H1 (cell line): ENCODE results near the gene ZMAT5. TPM values are rescaled to one million over a fixed set of nuclear protein-coding genes. Genes with fewer than 3 reads are reported as not detected.

ENCODE experiments used
- CTCF ChIA-PET: fragments of 300-600 bp; sonication (Branson Sonifier 250); formaldehyde crosslinking; loops from one replicate; lab custom pipeline; 2021; ENCODE audit not compliant: partially characterized antibody; lab: Charles Lee
- POLR2A ChIA-PET: fragments of 300-600 bp; sonication (Branson Sonifier 250); formaldehyde crosslinking; loops from one replicate; lab custom pipeline; 2021; ENCODE audit warnings: inconsistent platforms; ENCODE audit not compliant: partially characterized antibody; lab: Charles Lee
- DNase-seq, 2 experiments: peaks; one replicate each; pipeline versions ENCODE4 v3.0.0 to v3.0.0-alpha.2; 2010 to 2022; ENCODE audit warnings: low spot score in 2 of 2, low read depth in 1 of 2, mixed read lengths in 1 of 2
- FAIRE-seq: peaks from 2 replicates; lab custom pipeline; 2011; peaks lifted over from hg19 to GRCh38; lab: Jason Lieb, UNC
- H2AFZ ChIP-seq: 2 replicates; pipeline ENCODE4 v1.8.1; 2012; ENCODE audit warnings: low read length, inconsistent platforms
- H2AK5ac ChIP-seq: 2 replicates; pipeline ENCODE4 v1.6.1; 2013; ENCODE audit warnings: low read depth, low read length
- H2BK120ac ChIP-seq: replicated peaks from 2 replicates; pipeline ENCODE3; 2013; ENCODE audit warnings: low read depth, low read length, inconsistent platforms
- H2BK12ac ChIP-seq: 2 replicates; pipeline ENCODE4 v1.6.1; 2013; ENCODE audit warnings: low read depth, low read length
- H2BK15ac ChIP-seq: 2 replicates; pipeline ENCODE4 v1.6.1; 2013; ENCODE audit warnings: low read length
- H2BK20ac ChIP-seq: 2 replicates; pipeline ENCODE4 v1.6.1; 2013; ENCODE audit warnings: low read length
- H2BK5ac ChIP-seq: 2 replicates; pipeline ENCODE4 v1.6.1; 2013; ENCODE audit warnings: low read depth, low read length
- H3K14ac ChIP-seq: 2 replicates; pipeline ENCODE4 v1.6.1; 2013; ENCODE audit warnings: inconsistent platforms; ENCODE audit not compliant: insufficient read length
- H3K18ac ChIP-seq: 2 replicates; pipeline ENCODE4 v1.6.1; 2013; ENCODE audit warnings: low read length; ENCODE audit errors: extremely low read depth
- H3K23ac ChIP-seq: 2 replicates; pipeline ENCODE4 v1.6.1; 2013; ENCODE audit warnings: inconsistent platforms; ENCODE audit not compliant: insufficient read length
- H3K23me2 ChIP-seq: 2 replicates; pipeline ENCODE4 v1.6.1; 2013; ENCODE audit warnings: low read depth, low read length
- H3K27ac ChIP-seq: 2 replicates; pipeline ENCODE4 v1.6.1; 2011; ENCODE audit warnings: low read depth, low read length, inconsistent platforms
- H3K27me3 ChIP-seq, 4 experiments: replicated peaks in 1 of 4; 1 replicate in 1 of 4; 2 replicates in 3 of 4; pipeline versions ENCODE4 v1.6.1 to v1.8.1; 2011 to 2013; ENCODE audit warnings: low read length in 3 of 4, mild to moderate bottlenecking in 3 of 4, inconsistent platforms in 2 of 4, mixed read lengths in 2 of 4, moderate library complexity in 1 of 4; ENCODE audit not compliant: control insufficient read depth in 3 of 4, insufficient read depth in 3 of 4; ENCODE audit errors: extremely low read depth in 1 of 4
- H3K36me3 ChIP-seq, 4 experiments: 2 replicates each; pipeline versions ENCODE4 v1.6.1 to v1.8.1; 2011 to 2013; ENCODE audit warnings: mild to moderate bottlenecking in 4 of 4, low read length in 3 of 4, moderate library complexity in 2 of 4, control low read depth in 1 of 4, inconsistent platforms in 1 of 4; ENCODE audit not compliant: insufficient read depth in 4 of 4, control insufficient read depth in 2 of 4
- H3K4ac ChIP-seq: replicated peaks from 2 replicates; pipeline ENCODE3; 2013; ENCODE audit warnings: low read length, low read depth, mixed read lengths, inconsistent platforms; ENCODE audit not compliant: insufficient read length
- H3K4me1 ChIP-seq, 4 experiments: replicated peaks in 1 of 4; 1 replicate in 1 of 4; 2 replicates in 3 of 4; pipeline versions ENCODE4 v1.6.1 to v1.8.1; 2011 to 2013; ENCODE audit warnings: low read length in 3 of 4, inconsistent platforms in 2 of 4, mixed read lengths in 1 of 4; ENCODE audit not compliant: insufficient read depth in 4 of 4, control insufficient read depth in 3 of 4
- H3K4me2 ChIP-seq, 2 experiments: 2 replicates each; pipeline versions ENCODE4 v1.6.1 to v1.8.1; 2011 to 2013; ENCODE audit warnings: low read depth in 2 of 2, low read length in 2 of 2, control low read depth in 1 of 2, inconsistent platforms in 1 of 2, mild to moderate bottlenecking in 1 of 2; ENCODE audit not compliant: insufficient read depth in 1 of 2
- H3K4me3 ChIP-seq, 4 experiments: fragments of 200-600, 300-600 bp in 1 of 4; sonication (generic), shearing (Covaris generic), sonication (Bioruptor Twin) in 1 of 4; 2 replicates each; pipeline versions ENCODE4 v1.5.1 to v1.8.1; 2011 to 2016; ENCODE audit warnings: low read length in 4 of 4, low read depth in 3 of 4, control low read depth in 2 of 4, inconsistent platforms in 2 of 4, mild to moderate bottlenecking in 2 of 4, mixed read lengths in 1 of 4, moderate library complexity in 1 of 4; ENCODE audit not compliant: insufficient read depth in 2 of 4; ENCODE audit errors: extremely low read depth in 1 of 4
- H3K56ac ChIP-seq: replicated peaks from 2 replicates; pipeline ENCODE3; 2013; ENCODE audit warnings: low read depth, mild to moderate bottlenecking, mixed read lengths, low read length, inconsistent platforms; ENCODE audit not compliant: insufficient read length
- H3K79me1 ChIP-seq: 2 replicates; pipeline ENCODE4 v1.6.1; 2013; ENCODE audit warnings: low read depth, low read length, control low read depth
- H3K79me2 ChIP-seq, 2 experiments: 2 replicates each; pipeline versions ENCODE4 v1.6.1 to v1.8.1; 2012 to 2013; ENCODE audit warnings: low read length in 2 of 2, mild to moderate bottlenecking in 2 of 2, inconsistent platforms in 1 of 2; ENCODE audit not compliant: insufficient read depth in 2 of 2, control insufficient read depth in 1 of 2
- H3K9ac ChIP-seq, 4 experiments: replicated peaks in 1 of 4; 1 replicate in 1 of 4; 2 replicates in 3 of 4; pipeline versions ENCODE4 v1.6.1 to v1.8.1; 2011 to 2013; ENCODE audit warnings: low read depth in 3 of 4, low read length in 3 of 4, control low read depth in 2 of 4, mild to moderate bottlenecking in 2 of 4, moderate library complexity in 2 of 4, inconsistent platforms in 1 of 4; ENCODE audit errors: extremely low read depth in 1 of 4
- H3K9me3 ChIP-seq, 2 experiments: 2 replicates each; pipeline versions ENCODE4 v1.6.1 to v1.8.1; 2012 to 2013; ENCODE audit warnings: mild to moderate bottlenecking in 2 of 2, moderate library complexity in 2 of 2, control low read depth in 1 of 2, inconsistent platforms in 1 of 2, low read depth in 1 of 2, low read length in 1 of 2, mixed read lengths in 1 of 2; ENCODE audit not compliant: insufficient read depth in 2 of 2
- H4K20me1 ChIP-seq, 2 experiments: replicated peaks in 1 of 2; 2 replicates each; pipeline versions ENCODE3 to v1.8.1; 2011 to 2013; ENCODE audit warnings: inconsistent platforms in 2 of 2, low read length in 2 of 2, mild to moderate bottlenecking in 1 of 2; ENCODE audit not compliant: insufficient read depth in 2 of 2, control insufficient read depth in 1 of 2
- H4K5ac ChIP-seq: 2 replicates; pipeline ENCODE4 v1.6.1; 2013; ENCODE audit warnings: low read length, low read depth, mixed read lengths, inconsistent platforms; ENCODE audit not compliant: insufficient read length
- H4K8ac ChIP-seq: 2 replicates; pipeline ENCODE4 v1.8.0; 2013; ENCODE audit warnings: mild to moderate bottlenecking, moderate library complexity, low read length, inconsistent platforms; ENCODE audit not compliant: insufficient read depth; ENCODE audit errors: extremely low read depth
- H4K91ac ChIP-seq: replicated peaks from 2 replicates; pipeline ENCODE3; 2013; ENCODE audit warnings: low read length, mixed read lengths, inconsistent platforms; ENCODE audit not compliant: insufficient read length
- ASH2L ChIP-seq: fragments of 200-600, 300-600 bp; sonication (generic); IDR thresholded peaks from one replicate; pipeline ENCODE4 v1.7.1; 2017; ENCODE audit warnings: low read length
- BRCA1 ChIP-seq: IDR thresholded peaks from 2 replicates; pipeline ENCODE4 v1.6.1; 2012; ENCODE audit warnings: low read depth, low read length, improper control_type of control experiment
- CHD2 ChIP-seq: IDR thresholded peaks from 2 replicates; pipeline ENCODE4 v1.6.1; 2012; ENCODE audit warnings: low read length, improper control_type of control experiment
- POLR2AphosphoS5 ChIP-seq: IDR thresholded peaks from 2 replicates; pipeline ENCODE4 v1.6.1; 2011; ENCODE audit warnings: low read depth, low read length
- RFX5 ChIP-seq: IDR thresholded peaks from 2 replicates; pipeline ENCODE4 v1.6.1; 2011; ENCODE audit warnings: low read depth, low read length, improper control_type of control experiment, borderline replicate concordance
- SIRT6 ChIP-seq: IDR thresholded peaks from one replicate; pipeline ENCODE4 v1.7.1; 2012; ENCODE audit warnings: low read length, inconsistent platforms
- TAF1 ChIP-seq: IDR thresholded peaks from 2 replicates; pipeline ENCODE4 v1.6.1; 2011; ENCODE audit warnings: mild to moderate bottlenecking, low read depth, low read length
- WGBS, 2 experiments: shearing (Covaris generic) in 1 of 2; methylation state at CpG; one replicate each; pipeline versions ENCODE4 v1.1.6 to v1.1.7; 2013 to 2015; ENCODE audit warnings: low lambda C conversion rate in 2 of 2, mixed read lengths in 2 of 2, inconsistent platforms in 1 of 2, low coverage in 1 of 2, missing lambda C conversion rate in 1 of 2; ENCODE audit not compliant: insufficient replicate concordance in 2 of 2, insufficient coverage in 1 of 2, insufficient read length in 1 of 2; ENCODE audit errors: extremely low coverage in 1 of 2, missing lambda C conversion rate in 1 of 2; 5-methylcytosine and 5-hydroxymethylcytosine counted together
- polyA plus RNA-seq, 7 experiments: library from polyadenylated mRNA; depleted of rRNA in 3 of 7; stranded (reverse) in 5 of 7; unstranded in 2 of 7; fragments of >200 nt in 5 of 7; fragments of 200-250 nt in 2 of 7; gene quantifications; 1 replicate in 5 of 7; 2 replicates in 1 of 7; 4 replicates in 1 of 7; pipeline versions ENCODE4 v1.2.1 to v1.2.3, GENCODE V29; 2011 to 2013; ENCODE audit warnings: missing spikeins in 2 of 7, mixed read lengths in 2 of 7
- total RNA-seq: library from RNA; stranded (reverse); fragmentation: NEBNext Ultra II Directional; extraction: Animal tissue kit (Norgen Biotek cat#: 25700); gene quantifications from 2 replicates; pipeline ENCODE4 v1.2.1, GENCODE V29; 2021

Gene ZMAT5
- total and polyA plus RNA-seq, 2 of the 8 experiments (the other 6 are each of a cell fraction or from before 2014, with no cell fraction given): 14.0 to 38.3 TPM

DNA sequence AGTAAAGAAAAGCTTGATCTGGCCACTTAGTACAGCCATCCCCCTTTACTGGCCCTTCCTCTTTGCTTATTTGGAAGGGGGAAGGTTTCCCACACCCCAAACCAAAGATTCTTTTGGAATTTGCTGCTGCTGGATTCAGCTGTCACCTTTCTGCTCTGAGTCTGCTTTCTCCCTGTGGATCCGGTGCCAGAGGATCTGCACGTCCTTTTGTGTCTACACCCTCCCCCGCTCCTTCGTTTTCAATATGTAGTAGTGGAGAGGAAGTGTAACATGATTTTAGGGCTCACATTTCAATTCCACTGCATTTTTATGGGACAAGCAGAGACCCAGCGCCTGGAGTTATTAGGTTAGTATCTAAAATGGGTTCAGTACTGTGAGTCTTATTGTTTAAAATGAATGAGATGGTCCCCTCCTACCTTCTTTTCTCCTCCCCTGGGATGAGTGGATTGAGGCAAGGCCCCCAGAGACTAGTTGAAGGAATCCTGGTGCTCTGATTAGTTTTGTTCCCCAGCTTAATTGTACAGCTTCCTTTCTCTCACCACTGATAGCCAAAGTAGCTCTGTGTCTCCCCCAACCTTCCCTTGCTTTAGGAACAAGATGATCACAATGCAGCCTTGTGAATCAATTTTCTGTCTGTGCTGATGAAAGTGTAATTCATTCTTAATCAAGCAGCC is 77.5 kb downstream of the ZMAT5 start:
- Histone ChIP-seq H3K79me1 (no peaks in the 10 kb centered on the region; the same call in 1 of the 2 replicates), H2BK12ac (no peak overlapping the region), H3K14ac (no peak overlapping the region), H4K5ac (no peak overlapping the region), H2BK5ac (peak overlapping the region; percentile 36; the same call in 1 of the 2 replicates), H3K18ac (no peak overlapping the region; the same call in 1 of the 2 replicates), H4K20me1 (peaks cover 0 to 3% of the 10 kb centered on the region in 2 experiments), H2AFZ (no peak overlapping the region), H2BK120ac (no peak overlapping the region), H3K4me2 (peak overlapping the region in 1 of 2 experiments; percentile 47; a peak in 2 of 4 replicates), H3K27me3 (no peaks in the 10 kb centered on the region), H3K23me2 (no peaks in the 10 kb centered on the region), H3K9ac (no peak overlapping the region), H3K4me1 (peaks cover 12 to 41% (median 28%) of the 10 kb centered on the region in 4 experiments), H3K36me3 (no peaks in the 10 kb centered on the region), H3K4ac (no peak overlapping the region), H3K27ac (no peak overlapping the region), H3K23ac (no peak overlapping the region), H2AK5ac (no peak overlapping the region), H3K4me3 (no peak overlapping the region), H4K8ac (no peak overlapping the region), H3K9me3 (no peaks in the 10 kb centered on the region), H2BK15ac (no peak overlapping the region), H3K56ac (no peak overlapping the region), H2BK20ac (no peak overlapping the region), H4K91ac (no peak overlapping the region), H3K79me2 (no peaks in the 10 kb centered on the region)
- ChIA-PET CTCF (interaction anchor here (0.6 to 6.5 kb wide), 42 partner anchors 8 to 551 kb away, joined by 3 to 60 read pairs (median 4); partner anchors contain the start of gene HORMAD2), POLR2A (interaction anchor here (1.0 to 2.5 kb wide), 4 partner anchors 10 to 97 kb away, joined by 3 to 6 read pairs (median 4); partner anchors contain the start of genes UQCR10 and ZMAT5)
- TF ChIP-seq POLR2AphosphoS5 (no peak), CHD2 (no peak), TAF1 (no peak), RFX5 (no peak), SIRT6 (no peak), ASH2L (no peak), BRCA1 (no peak)
- FAIRE-seq (no peak), DNase-seq (no peak)
- 47% methylated on average over 5 of the region's 5 CpGs; no CpG with 5 or more reads in 1 of the 2 experiments for WGBS, 2 experiments
